PC-3 (cell line): ENCODE results near the gene STX1A.

Experiments used
- EZH2 ChIP-seq: fragments of 300-600 bp; sonication (generic); IDR thresholded peaks from one replicate; pipeline ENCODE4 v1.6.1; 2017; ENCODE audit warnings: antibody characterized with exemption, mild to moderate bottlenecking, low read length; ENCODE audit not compliant: unreplicated experiment
- EZH2phosphoT487 ChIP-seq: fragments of 300-600 bp; sonication (generic); IDR thresholded peaks from 2 replicates; pipeline ENCODE4 v1.6.1; 2018; ENCODE audit warnings: mild to moderate bottlenecking, antibody characterized with exemption, low read length, borderline replicate concordance
- TF ChIP-seq, protein P1 (sequence below): fragments of 300-600 bp; sonication (generic); conservative IDR thresholded peaks from 2 replicates; pipeline ENCODE4 v1.5.1; 2017; ENCODE audit warnings: antibody characterized with exemption, low read depth, mild to moderate bottlenecking, low read length

GRCh38 chr7:73722785-73723184 is 3.3 kb upstream of the STX1A start:
- TF ChIP-seq, protein P1, sequence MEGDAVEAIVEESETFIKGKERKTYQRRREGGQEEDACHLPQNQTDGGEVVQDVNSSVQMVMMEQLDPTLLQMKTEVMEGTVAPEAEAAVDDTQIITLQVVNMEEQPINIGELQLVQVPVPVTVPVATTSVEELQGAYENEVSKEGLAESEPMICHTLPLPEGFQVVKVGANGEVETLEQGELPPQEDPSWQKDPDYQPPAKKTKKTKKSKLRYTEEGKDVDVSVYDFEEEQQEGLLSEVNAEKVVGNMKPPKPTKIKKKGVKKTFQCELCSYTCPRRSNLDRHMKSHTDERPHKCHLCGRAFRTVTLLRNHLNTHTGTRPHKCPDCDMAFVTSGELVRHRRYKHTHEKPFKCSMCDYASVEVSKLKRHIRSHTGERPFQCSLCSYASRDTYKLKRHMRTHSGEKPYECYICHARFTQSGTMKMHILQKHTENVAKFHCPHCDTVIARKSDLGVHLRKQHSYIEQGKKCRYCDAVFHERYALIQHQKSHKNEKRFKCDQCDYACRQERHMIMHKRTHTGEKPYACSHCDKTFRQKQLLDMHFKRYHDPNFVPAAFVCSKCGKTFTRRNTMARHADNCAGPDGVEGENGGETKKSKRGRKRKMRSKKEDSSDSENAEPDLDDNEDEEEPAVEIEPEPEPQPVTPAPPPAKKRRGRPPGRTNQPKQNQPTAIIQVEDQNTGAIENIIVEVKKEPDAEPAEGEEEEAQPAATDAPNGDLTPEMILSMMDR: no peak
- TF ChIP-seq EZH2 (no peak), EZH2phosphoT487 (no peak)
